NCI-H748 (cell line): ENCODE results near the gene ACSM2B.
"Not testable (repeated sequence)": the region's sequence is repeated elsewhere in the genome, so short reads cannot be mapped to it uniquely, and the experiment has no call there.

Experiments used
- DNase-seq: peaks from one replicate; lab custom pipeline; 2025; ENCODE audit not compliant: unreplicated experiment; lab: John Stamatoyannopoulos, UW

ACSM2B gene

GRCh38 chr16:20536669-20537068 is 39.5 kb downstream of the ACSM2B start:
- not testable (repeated sequence) for DNase-seq

- DNase-seq: not testable (repeated sequence)
Measured at GRCh38 chr16:20532284-20532792, 43.8 kb downstream of the ACSM2B start.

DNA sequence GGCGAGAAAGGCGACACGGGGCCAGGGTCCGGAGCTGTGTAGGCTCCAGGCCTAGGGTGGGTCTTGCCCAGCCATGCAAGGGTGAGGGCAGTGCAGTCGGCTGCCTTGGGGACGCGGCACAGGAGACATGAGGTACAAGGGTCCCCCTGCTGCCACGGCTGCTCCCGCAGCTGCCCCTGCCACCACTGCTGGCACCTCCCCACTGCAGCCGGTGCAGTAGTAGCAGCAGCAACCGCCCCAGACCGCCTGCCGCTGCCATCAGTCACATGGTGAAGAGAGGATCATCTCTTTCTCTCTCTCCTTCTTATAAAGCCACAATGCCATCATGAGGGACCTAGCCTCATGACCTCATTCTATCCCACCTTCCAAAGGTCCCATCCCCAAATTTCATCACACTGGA is 44.4 kb downstream of the ACSM2B start:
- not testable (repeated sequence) for DNase-seq

DNA sequence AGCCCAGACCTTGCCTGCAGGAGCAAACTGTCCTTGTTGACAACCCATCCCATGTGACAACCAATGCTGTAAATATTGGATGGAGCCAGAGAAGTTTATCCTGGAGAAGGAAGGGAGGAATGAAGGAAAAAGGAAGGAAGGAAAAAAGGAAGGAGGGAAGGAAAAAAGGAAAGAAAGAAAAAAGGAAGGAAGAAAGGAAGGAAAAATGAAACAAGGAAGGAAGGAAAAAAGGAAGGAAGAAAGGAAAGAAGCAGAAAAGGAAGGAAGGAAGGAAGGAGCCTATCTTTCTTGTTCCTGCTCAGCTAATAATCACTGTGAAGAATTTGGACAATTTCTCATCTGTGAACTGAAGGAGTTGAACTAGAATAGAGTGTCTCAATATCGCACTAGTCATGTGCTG is 56.1 kb downstream of the ACSM2B start:
- DNase-seq: no peak

- DNase-seq: no peak
Measured at GRCh38 chr16:20519231-20519630, 56.9 kb downstream of the ACSM2B start.

DNA sequence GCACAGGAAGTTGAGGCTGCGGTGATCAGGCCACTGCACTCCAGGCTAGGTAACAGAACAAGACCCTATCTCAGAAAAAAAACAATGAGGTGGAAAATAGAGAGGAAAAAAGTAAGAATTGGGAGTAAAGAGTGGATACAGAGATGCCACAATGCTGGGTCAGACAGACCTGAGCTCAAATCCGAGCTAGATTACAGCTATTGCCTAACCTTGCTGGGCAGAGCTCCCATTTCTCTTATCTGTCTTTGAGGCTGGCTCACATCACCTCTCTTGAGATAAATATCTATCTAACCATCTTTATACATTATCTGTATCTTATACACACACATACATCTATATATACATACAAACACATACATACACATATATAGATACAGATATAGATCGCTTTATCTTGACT is 59.0 kb downstream of the ACSM2B start:
- DNase-seq: no peak

- DNase-seq: no peak
Measured at GRCh38 chr16:20515688-20516090, 60.5 kb downstream of the ACSM2B start.

GRCh38 chr16:20510323-20510722 is 65.8 kb downstream of the ACSM2B start:
- DNase-seq: no peak

DNA sequence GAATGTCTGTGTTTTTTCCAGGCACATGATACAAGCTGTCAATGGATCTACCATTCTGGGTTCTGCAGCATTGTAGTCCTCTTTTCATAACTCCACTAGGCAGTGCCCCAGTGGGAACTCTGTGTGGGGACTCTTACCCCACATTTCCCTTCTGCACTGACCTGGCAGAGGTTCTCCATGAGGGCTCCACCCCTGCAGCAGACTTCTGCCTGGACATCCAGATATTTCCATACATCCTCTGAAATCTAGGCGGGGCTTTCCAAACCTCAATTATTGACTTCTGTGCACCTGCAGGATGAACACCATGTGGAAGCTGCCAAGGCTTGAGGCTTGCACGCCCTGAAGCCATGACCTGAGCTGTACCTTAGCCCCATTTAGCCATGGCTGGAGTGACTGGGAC is 68.9 kb downstream of the ACSM2B start:
- DNase-seq: no peak

DNA sequence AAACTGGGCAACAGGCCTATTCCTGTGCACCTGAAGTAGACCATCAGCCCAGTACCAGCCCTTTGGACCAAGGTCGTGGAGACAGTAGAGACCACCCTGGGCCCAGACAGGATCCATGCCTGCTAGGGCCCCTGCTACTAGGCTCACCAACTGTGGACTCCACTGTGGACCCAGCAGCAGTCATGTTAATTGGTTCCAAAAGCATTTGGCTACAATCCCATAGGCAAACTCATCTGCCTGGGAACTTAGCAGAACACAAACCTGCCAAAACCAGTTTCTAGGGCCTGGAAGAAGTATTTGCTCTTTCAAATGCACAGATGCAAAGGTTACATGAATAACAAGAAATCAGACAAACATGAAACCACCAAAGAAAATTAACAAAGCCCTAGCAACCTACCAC is 71.7 kb downstream of the ACSM2B start:
- no peak for DNase-seq

- DNase-seq: not testable (repeated sequence)
Measured at GRCh38 chr16:20491448-20491847, 84.7 kb downstream of the ACSM2B start.

GRCh38 chr16:20490994-20491393 is 85.2 kb downstream of the ACSM2B start:
- not testable (repeated sequence) for DNase-seq
